Keratinocyte (primary cell): ENCODE data around the gene ALPP.

ENCODE experiments used
- CTCF ChIP-seq, 3 experiments: IDR thresholded peaks in 1 of 3; conservative IDR thresholded peaks in 1 of 3; optimal IDR thresholded peaks in 1 of 3; 2 replicates in 2 of 3; 3 replicates in 1 of 3; pipeline versions ENCODE3 to v1.5.1; 2011; ENCODE audit warnings: low read length in 3 of 3, mild to moderate bottlenecking in 3 of 3, moderate library complexity in 2 of 3, control low read depth in 1 of 3, inconsistent platforms in 1 of 3; ENCODE audit not compliant: insufficient read depth in 2 of 3; ENCODE audit errors: extremely low read depth in 1 of 3
- EZH2 ChIP-seq: IDR thresholded peaks from one replicate; pipeline ENCODE4 v1.6.1; 2012; ENCODE audit warnings: inconsistent platforms, mild to moderate bottlenecking, low read length, moderate library complexity

GRCh38 chr2:232369126-232369951, 9.2 kb upstream of the ALPP start:
- TF ChIP-seq CTCF (optimal IDR thresholded peaks at IDR 0.05 in 1 of 3, IDR thresholded peaks at IDR 0.05 in 1 of 3, conservative IDR thresholded peaks at IDR 0.05 in 1 of 3; ENCODE audit: extremely low read depth in 1 of 3, insufficient read depth in 2 of 3, low read length in 3 of 3) (no peak), EZH2 (no peak)
